Measurements from ENCODE around the gene RAD51. TPM values are rescaled to one million over a fixed set of nuclear protein-coding genes. Genes with fewer than 3 reads are reported as not detected.

Gene RAD51
- total and polyA plus RNA-seq, 2 donors (not counting 1 experiment from before 2014, with no cell fraction given): 1.3 to 5.0 TPM

DNA sequence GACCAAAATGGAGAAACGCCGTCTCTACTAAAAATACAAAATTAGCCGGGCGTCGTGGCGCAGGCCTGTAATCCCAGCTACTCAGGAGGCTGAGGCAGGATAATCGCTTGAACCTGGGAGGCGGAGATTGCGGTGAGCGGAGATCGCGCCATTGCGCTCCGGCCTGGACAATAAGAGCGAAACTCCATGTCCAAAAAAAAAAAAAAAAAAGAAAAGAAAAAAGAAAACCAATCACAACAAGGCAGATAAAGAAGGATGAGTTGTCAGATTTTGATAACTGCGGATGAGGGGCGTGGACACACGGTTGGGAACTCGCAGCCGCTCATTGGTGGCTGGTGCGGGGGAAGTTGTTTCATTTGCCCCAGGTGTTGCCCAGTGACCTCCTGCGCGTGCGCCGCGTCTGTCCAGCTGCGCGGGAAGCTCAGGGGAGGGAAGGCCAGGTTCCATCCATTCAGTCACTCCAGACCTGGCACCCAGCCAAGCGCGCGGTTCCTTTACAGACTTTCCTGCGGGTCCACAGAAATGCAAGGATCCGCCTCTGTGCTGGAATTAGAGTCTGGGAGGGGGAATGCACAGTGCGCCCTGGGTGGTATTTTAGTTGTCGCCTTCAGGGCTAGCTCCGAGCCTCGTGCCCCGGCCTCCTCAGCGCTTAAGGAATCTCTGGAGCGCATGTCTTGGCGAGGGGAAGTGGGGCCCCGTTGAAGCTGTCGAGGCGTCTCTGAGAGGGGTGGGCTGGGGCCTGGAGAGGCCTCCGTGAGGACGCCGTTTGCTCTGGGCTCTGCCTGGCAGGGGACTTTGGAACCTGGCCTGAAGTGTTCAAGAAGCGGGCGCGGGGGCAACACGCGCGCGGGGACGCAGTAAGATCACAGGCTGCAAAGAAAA, 68.2 kb downstream of the RAD51 start:
- Histone ChIP-seq H3K27me3 (ENCODE audit: control insufficient read depth, insufficient read depth, low read length) (no peaks in the 10 kb centered on the region), H3K4me3 (replicated peaks in 1 of 4; ENCODE audit: control extremely low read depth in 1 of 4, insufficient read depth in 1 of 4, low read depth in 3 of 4, low read length in 4 of 4) (peak overlapping the region; percentile 47 to 59 (median 53)), H3K4me2 (ENCODE audit: extremely low read depth, insufficient read depth, low read length) (peak overlapping the region; percentile 91), H2AFZ (ENCODE audit: low read length) (peak overlapping the region; percentile 64), H3K36me3 (ENCODE audit: control insufficient read depth, insufficient read depth, low read length) (peaks cover 3% of the 10 kb centered on the region), H3K9me3 (ENCODE audit: control insufficient read depth, insufficient read depth, low read depth, low read length) (no peaks in the 10 kb centered on the region), H4K20me1 (ENCODE audit: control insufficient read depth, extremely low read depth, insufficient read depth, low read length) (no peaks in the 10 kb centered on the region), H3K4me1 (ENCODE audit: control insufficient read depth, extremely low read depth, insufficient read depth, low read length) (peaks cover 16% of the 10 kb centered on the region), H3K79me2 (ENCODE audit: control insufficient read depth, insufficient read depth, low read length) (no peaks in the 10 kb centered on the region), H3K27ac (ENCODE audit: insufficient read depth, low read length) (peak overlapping the region; percentile 34), H3K9ac (ENCODE audit: insufficient read depth, low read length) (peak overlapping the region; percentile 56)
- peak; percentile 47 to 57 for DNase-seq (ENCODE audit: low read depth in 2 of 2)
- TF ChIP-seq, protein P1, sequence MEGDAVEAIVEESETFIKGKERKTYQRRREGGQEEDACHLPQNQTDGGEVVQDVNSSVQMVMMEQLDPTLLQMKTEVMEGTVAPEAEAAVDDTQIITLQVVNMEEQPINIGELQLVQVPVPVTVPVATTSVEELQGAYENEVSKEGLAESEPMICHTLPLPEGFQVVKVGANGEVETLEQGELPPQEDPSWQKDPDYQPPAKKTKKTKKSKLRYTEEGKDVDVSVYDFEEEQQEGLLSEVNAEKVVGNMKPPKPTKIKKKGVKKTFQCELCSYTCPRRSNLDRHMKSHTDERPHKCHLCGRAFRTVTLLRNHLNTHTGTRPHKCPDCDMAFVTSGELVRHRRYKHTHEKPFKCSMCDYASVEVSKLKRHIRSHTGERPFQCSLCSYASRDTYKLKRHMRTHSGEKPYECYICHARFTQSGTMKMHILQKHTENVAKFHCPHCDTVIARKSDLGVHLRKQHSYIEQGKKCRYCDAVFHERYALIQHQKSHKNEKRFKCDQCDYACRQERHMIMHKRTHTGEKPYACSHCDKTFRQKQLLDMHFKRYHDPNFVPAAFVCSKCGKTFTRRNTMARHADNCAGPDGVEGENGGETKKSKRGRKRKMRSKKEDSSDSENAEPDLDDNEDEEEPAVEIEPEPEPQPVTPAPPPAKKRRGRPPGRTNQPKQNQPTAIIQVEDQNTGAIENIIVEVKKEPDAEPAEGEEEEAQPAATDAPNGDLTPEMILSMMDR (conservative IDR thresholded peaks at IDR 0.05 in 1 of 2, IDR thresholded peaks at IDR 0.05 in 1 of 2; ENCODE audit: low read depth in 1 of 2, low read length in 2 of 2): no peak
- no peak for TF ChIP-seq EZH2 (IDR thresholded peaks at IDR 0.05; ENCODE audit: low read length, missing control alignments)

DNA sequence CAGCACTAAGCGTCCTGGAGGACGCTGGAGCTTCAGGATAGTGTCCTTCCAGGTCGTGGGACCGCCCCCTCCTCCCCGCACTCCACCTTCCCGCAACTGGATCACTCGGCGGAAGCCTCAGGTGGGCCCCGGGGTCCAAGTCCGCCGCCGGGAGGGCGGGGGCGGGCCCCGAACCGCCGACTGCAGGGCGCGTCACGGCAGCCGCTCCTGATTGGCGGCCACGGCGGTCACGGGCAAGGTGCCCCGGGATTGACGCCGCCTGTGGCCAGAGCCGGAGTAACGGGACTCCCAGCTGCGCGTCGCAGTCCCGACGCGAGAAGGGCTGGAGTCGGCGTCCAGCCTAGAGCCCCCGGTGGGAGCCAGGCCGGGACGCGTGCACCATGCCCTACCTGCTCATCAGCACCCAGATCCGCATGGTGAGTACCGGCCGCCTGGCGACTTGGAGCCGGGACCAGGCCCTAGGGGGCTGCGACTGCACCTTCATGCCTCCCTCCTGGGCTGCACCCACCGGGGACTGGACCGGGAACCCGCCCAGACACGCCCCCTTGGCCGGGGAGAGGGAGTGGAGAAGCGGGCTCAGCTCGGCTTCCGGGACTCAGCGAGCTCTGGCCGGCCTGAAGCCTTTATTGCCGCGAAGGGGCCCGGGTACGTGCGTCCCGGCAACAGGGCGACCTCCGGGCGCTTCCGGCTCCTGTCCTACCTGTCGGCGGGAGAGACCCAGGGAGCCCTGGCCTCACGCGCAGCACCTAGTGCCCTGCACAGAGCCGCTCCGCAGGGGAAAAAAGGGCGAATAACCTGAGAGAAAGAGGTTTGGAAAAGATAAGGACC, 69.0 kb downstream of the RAD51 start, which contains the start of gene GCHFR:
GCHFR (plus strand) TSS at position 268 of the 828 bp plus-strand sequence; CDS start at position 381, 113 bp downstream.
- H3K27ac ChIP-seq (ENCODE audit: insufficient read depth, low read length): peak within 1 kb of the TSS; percentile 34

More for the DNA sequence above, 69.0 kb downstream of the RAD51 start, which contains the start of gene GCHFR:
- peak within 1 kb of the TSS; percentile 56 for H3K9ac ChIP-seq (ENCODE audit: insufficient read depth, low read length)
- peaks cover 16% of the 10 kb centered on the region for H3K4me1 ChIP-seq (ENCODE audit: control insufficient read depth, extremely low read depth, insufficient read depth, low read length)
- H3K4me3 ChIP-seq (replicated peaks in 1 of 4; ENCODE audit: control extremely low read depth in 1 of 4, insufficient read depth in 1 of 4, low read depth in 3 of 4, low read length in 4 of 4): peak within 1 kb of the TSS; percentile 47 to 59 (median 53)
- H2AFZ ChIP-seq (ENCODE audit: low read length): peak within 1 kb of the TSS; percentile 64
- peak; percentile 49 to 59 for DNase-seq (ENCODE audit: low read depth in 2 of 2)
- H4K20me1 ChIP-seq (ENCODE audit: control insufficient read depth, extremely low read depth, insufficient read depth, low read length): no peaks in the 10 kb centered on the region
- peaks cover 3% of the 10 kb centered on the region for H3K36me3 ChIP-seq (ENCODE audit: control insufficient read depth, insufficient read depth, low read length)
- no peaks in the 10 kb centered on the region for H3K27me3 ChIP-seq (ENCODE audit: control insufficient read depth, insufficient read depth, low read length)
- no peaks in the 10 kb centered on the region for H3K79me2 ChIP-seq (ENCODE audit: control insufficient read depth, insufficient read depth, low read length)
- TF ChIP-seq EZH2 (IDR thresholded peaks at IDR 0.05; ENCODE audit: low read length, missing control alignments): no peak
- TF ChIP-seq, protein P1 (conservative IDR thresholded peaks at IDR 0.05 in 1 of 2, IDR thresholded peaks at IDR 0.05 in 1 of 2; ENCODE audit: low read depth in 1 of 2, low read length in 2 of 2): peak; percentile 19
- H3K9me3 ChIP-seq (ENCODE audit: control insufficient read depth, insufficient read depth, low read depth, low read length): no peaks in the 10 kb centered on the region
- H3K4me2 ChIP-seq (ENCODE audit: extremely low read depth, insufficient read depth, low read length): peak within 1 kb of the TSS; percentile 91
